DOHH2 (cell line): ENCODE measurements around the gene RNF207.

Experiments
- H3F3A ChIP-seq: fragments of 200-600 bp; sonication (generic), shearing (Covaris generic); 2 replicates; pipeline ENCODE4 v1.6.0; 2016; ENCODE audit warnings: antibody characterized with exemption, mild to moderate bottlenecking; ENCODE audit not compliant: control insufficient read depth, insufficient read depth
- H3K27ac ChIP-seq: fragments of 200-600 bp; sonication (generic); 2 replicates; pipeline ENCODE4 v1.5.1; 2014; ENCODE audit warnings: low read depth, mild to moderate bottlenecking, low read length, moderate library complexity
- H3K27me3 ChIP-seq: fragments of 200-600 bp; sonication (generic); 2 replicates; pipeline ENCODE4 v1.6.1; 2014; ENCODE audit warnings: mild to moderate bottlenecking, low read length, mixed read lengths; ENCODE audit not compliant: control insufficient read depth
- H3K36me3 ChIP-seq: fragments of 200-600 bp; sonication (generic); 2 replicates; pipeline ENCODE4 v1.6.1; 2014; ENCODE audit warnings: mild to moderate bottlenecking, low read length, moderate library complexity, mixed read lengths; ENCODE audit not compliant: control insufficient read depth
- H3K4me1 ChIP-seq: fragments of 200-600 bp; sonication (generic); 2 replicates; pipeline ENCODE4 v1.6.1; 2014; ENCODE audit warnings: mild to moderate bottlenecking, low read length, mixed read lengths; ENCODE audit not compliant: control insufficient read depth
- H3K4me2 ChIP-seq: fragments of 200-600 bp; sonication (generic); 2 replicates; pipeline ENCODE4 v1.6.0; 2014; ENCODE audit warnings: mild to moderate bottlenecking, low read length, moderate library complexity
- H3K4me3 ChIP-seq: fragments of 200-600 bp; sonication (generic); 2 replicates; pipeline ENCODE4 v1.5.1; 2014; ENCODE audit warnings: mild to moderate bottlenecking, low read length, mixed read lengths
- H3K79me2 ChIP-seq: fragments of 200-600 bp; sonication (generic); 2 replicates; pipeline ENCODE4 v1.6.1; 2014; ENCODE audit warnings: mild to moderate bottlenecking, low read length, mixed read lengths; ENCODE audit not compliant: control insufficient read depth
- H3K9me2 ChIP-seq: fragments of 200-600 bp; sonication (generic); replicated peaks from 2 replicates; pipeline ENCODE4 v1.6.1; 2014; ENCODE audit warnings: mild to moderate bottlenecking, low read length, mixed read lengths; ENCODE audit not compliant: control insufficient read depth
- H3K9me3 ChIP-seq: fragments of 200-600 bp; sonication (generic); 2 replicates; pipeline ENCODE4 v1.6.1; 2014; ENCODE audit warnings: antibody characterized with exemption, low read length, mixed read lengths; ENCODE audit not compliant: control insufficient read depth, insufficient read depth
- H4K20me1 ChIP-seq: fragments of 200-600 bp; sonication (generic); 2 replicates; pipeline ENCODE4 v1.6.0; 2014; ENCODE audit warnings: low read depth, mild to moderate bottlenecking, antibody characterized with exemption, low read length, moderate library complexity; ENCODE audit not compliant: control insufficient read depth, insufficient read depth
- CTCF ChIP-seq: fragments of 200-600 bp; sonication (generic); IDR thresholded peaks from one replicate; pipeline ENCODE4 v1.5.1; 2014; ENCODE audit warnings: antibody characterized with exemption, mild to moderate bottlenecking, low read depth, low read length; ENCODE audit not compliant: poor library complexity, severe bottlenecking
- EZH2phosphoT487 ChIP-seq: fragments of 200-600 bp; sonication (generic); IDR thresholded peaks from 2 replicates; pipeline ENCODE4 v1.6.1; 2017; ENCODE audit warnings: borderline replicate concordance, mild to moderate bottlenecking, antibody characterized with exemption, low read length, moderate library complexity, mixed read lengths

RNF207 gene

DNA sequence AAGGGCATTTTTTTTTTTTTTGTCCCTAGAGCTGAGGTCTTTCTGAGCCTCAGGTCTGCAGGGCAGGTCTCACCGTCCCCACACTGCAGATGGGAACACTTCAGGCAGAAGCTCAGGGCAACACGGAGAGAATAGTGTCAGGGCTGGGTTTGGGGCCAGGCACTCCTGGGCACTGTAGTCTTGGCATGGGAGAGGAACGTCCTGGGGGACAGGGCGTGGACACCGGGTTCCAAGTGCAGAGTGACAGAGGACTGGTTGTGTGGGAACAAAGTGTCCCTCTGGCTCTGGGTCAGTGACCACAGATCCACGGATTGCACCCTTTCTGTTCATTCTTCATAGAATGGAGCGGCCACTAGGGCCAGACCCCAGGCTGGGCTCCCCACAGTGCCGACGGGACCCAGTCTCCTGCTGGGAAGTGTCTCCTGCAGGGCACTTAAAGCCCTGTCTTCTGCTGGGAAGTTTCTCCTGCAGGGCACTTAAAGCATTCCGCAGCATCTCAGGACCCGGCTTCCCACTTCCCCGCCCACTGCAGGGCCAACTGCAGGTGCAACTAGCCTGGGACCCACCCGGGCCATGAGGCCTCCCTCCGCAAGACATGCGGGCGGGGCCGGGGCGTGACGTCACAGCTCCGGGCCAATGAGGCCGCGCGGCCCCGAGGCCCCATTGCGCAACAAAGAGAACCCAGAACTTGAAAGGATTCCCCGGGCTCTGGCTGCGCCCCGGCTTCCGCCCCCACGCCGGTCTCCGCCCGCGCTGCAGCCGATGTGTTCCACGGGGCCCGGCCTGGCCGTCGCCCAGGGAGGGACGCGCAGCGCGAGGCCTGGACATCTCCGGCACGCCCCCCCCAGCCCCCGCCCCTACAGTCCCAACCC lies 53.8 kb downstream of the RNF207 start:
- TF ChIP-seq EZH2phosphoT487, result no peak
- no peak for TF ChIP-seq CTCF
- Histone ChIP-seq H3K27me3 (peaks cover 29% of the 10 kb centered on the region), H3K4me1 (peaks cover 25% of the 10 kb centered on the region), H3K4me3 (peak overlapping the region; percentile 72), H3K27ac (no peak overlapping the region), H3F3A (no peaks in the 10 kb centered on the region; the same call in 1 of the 2 replicates), H3K79me2 (no peaks in the 10 kb centered on the region), H3K4me2 (peak overlapping the region; percentile 86), H3K9me3 (no peaks in the 10 kb centered on the region), H4K20me1 (peaks cover 6% of the 10 kb centered on the region), H3K9me2 (no peaks in the 10 kb centered on the region), H3K36me3 (no peaks in the 10 kb centered on the region)

DNA sequence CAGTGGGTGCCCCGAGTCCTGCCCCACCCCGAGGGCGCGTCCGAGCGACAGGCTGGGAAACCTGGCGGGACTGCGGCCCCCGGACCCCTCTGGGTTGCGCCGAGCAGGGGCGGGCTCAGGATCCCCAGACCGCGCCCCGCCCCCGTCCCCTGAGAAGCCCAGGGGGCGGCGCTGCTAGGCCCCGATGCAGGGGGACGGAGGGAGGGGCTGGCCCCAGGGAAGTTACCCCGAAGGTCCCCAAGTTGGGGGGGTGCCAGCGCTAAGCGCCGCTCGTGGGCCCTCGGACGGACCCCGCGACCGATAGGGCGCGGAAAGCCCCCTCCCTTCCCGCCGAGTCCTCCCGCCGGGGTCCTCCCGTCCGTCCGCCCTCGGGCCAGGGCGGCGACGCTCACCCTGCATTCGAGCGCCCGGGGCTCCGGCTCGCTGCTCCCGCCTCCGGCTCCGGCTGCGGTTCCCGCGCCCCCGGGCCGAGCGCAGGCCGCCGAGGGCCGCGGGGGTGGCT lies 54.6 kb downstream of the RNF207 start:
- Histone ChIP-seq H3K36me3 (no peaks in the 10 kb centered on the region), H3K27me3 (peaks cover 29% of the 10 kb centered on the region), H3K79me2 (no peaks in the 10 kb centered on the region), H3K4me3 (peak overlapping the region; percentile 72), H3K4me2 (peak overlapping the region; percentile 86), H4K20me1 (peaks cover 6% of the 10 kb centered on the region), H3K4me1 (peaks cover 25% of the 10 kb centered on the region), H3K9me2 (no peaks in the 10 kb centered on the region), H3K9me3 (no peaks in the 10 kb centered on the region), H3F3A (no peaks in the 10 kb centered on the region; the same call in 1 of the 2 replicates), H3K27ac (no peak overlapping the region)
- TF ChIP-seq EZH2phosphoT487, result no peak
- TF ChIP-seq CTCF, result no peak

GRCh38 chr1:6260961-6261614 lies 55.2 kb downstream of the RNF207 start, which contains the start of gene GPR153:
Gene GPR153 (minus strand): TSS chr1:6261098. CDS start chr1:6254905, 6,193 bp downstream.
- Histone ChIP-seq H3K27me3 (peaks cover 29% of the 10 kb centered on the region), H3K27ac (no peak within 1 kb of the TSS), H3K9me2 (no peaks in the 10 kb centered on the region), H3K79me2 (no peaks in the 10 kb centered on the region), H3K9me3 (no peaks in the 10 kb centered on the region), H3K36me3 (no peaks in the 10 kb centered on the region), H3K4me2 (peak within 1 kb of the TSS; percentile 86), H3K4me1 (peaks cover 25% of the 10 kb centered on the region), H3K4me3 (peak within 1 kb of the TSS; percentile 72), H4K20me1 (peaks cover 6% of the 10 kb centered on the region), H3F3A (no peaks in the 10 kb centered on the region; the same call in 1 of the 2 replicates)
- peak; percentile 64; the same call in 1 of the 2 replicates for TF ChIP-seq EZH2phosphoT487
- TF ChIP-seq CTCF, result no peak
